ENCODE measurements around the gene ALK.

ALK gene

GRCh38 chr2:29787473-29788465 is 133.6 kb downstream of the ALK start:
- H3K4me3 ChIP-seq (ENCODE audit: low read depth, low read length), result no peak overlapping the region
- no peak for TF ChIP-seq CTCF (IDR thresholded peaks at IDR 0.05; ENCODE audit: borderline replicate concordance, insufficient read depth, low read depth, low read length)

GRCh38 chr2:29786361-29786760 is 135.0 kb downstream of the ALK start:
- H3K4me3 ChIP-seq (ENCODE audit: low read depth, low read length), result no peak overlapping the region
- TF ChIP-seq CTCF (IDR thresholded peaks at IDR 0.05; ENCODE audit: borderline replicate concordance, insufficient read depth, low read depth, low read length), result no peak

GRCh38 chr2:29783666-29784065 is 137.7 kb downstream of the ALK start:
- TF ChIP-seq CTCF (IDR thresholded peaks at IDR 0.05; ENCODE audit: borderline replicate concordance, insufficient read depth, low read depth, low read length), result no peak
- no peak overlapping the region for H3K4me3 ChIP-seq (ENCODE audit: low read depth, low read length)

- no peak for TF ChIP-seq CTCF (IDR thresholded peaks at IDR 0.05; ENCODE audit: borderline replicate concordance, insufficient read depth, low read depth, low read length)
- no peak overlapping the region for H3K4me3 ChIP-seq (ENCODE audit: low read depth, low read length)
These were observed 138.6 kb downstream of the ALK start for GRCh38 chr2:29782549-29783458.

GRCh38 chr2:29782087-29782486 is 139.3 kb downstream of the ALK start:
- H3K4me3 ChIP-seq (ENCODE audit: low read depth, low read length), result no peak overlapping the region
- no peak for TF ChIP-seq CTCF (IDR thresholded peaks at IDR 0.05; ENCODE audit: borderline replicate concordance, insufficient read depth, low read depth, low read length)

GRCh38 chr2:29780906-29781305 is 140.5 kb downstream of the ALK start:
- no peak overlapping the region for H3K4me3 ChIP-seq (ENCODE audit: low read depth, low read length)

More at GRCh38 chr2:29780906-29781305, 140.5 kb downstream of the ALK start:
- TF ChIP-seq CTCF (IDR thresholded peaks at IDR 0.05; ENCODE audit: borderline replicate concordance, insufficient read depth, low read depth, low read length), result no peak
